ENCODE results near the gene SLC27A4.

SLC27A4 gene

GRCh38 chr9:128383007-128383753, 42.9 kb downstream of the SLC27A4 start:
- DNase-seq (ENCODE audit: low read depth in 1 of 2, low spot score in 1 of 2) = no peak
- H3K4me3 ChIP-seq (replicated peaks; ENCODE audit: insufficient read depth, low read length) = no peak overlapping the region
- H3K27me3 ChIP-seq (ENCODE audit: insufficient read depth, poor library complexity, severe bottlenecking) = no peaks in the 10 kb centered on the region
- no peak overlapping the region for H3K27ac ChIP-seq (replicated peaks)
- TF ChIP-seq CTCF (IDR thresholded peaks at IDR 0.05; ENCODE audit: insufficient read depth, low read length) = no peak
- TF ChIP-seq POLR2AphosphoS5 (IDR thresholded peaks at IDR 0.05; ENCODE audit: low read depth) = no peak

GRCh38 chr9:128383791-128384190, 43.5 kb downstream of the SLC27A4 start:
- no peak for TF ChIP-seq SPI1 (IDR thresholded peaks at IDR 0.05; ENCODE audit: borderline replicate concordance, low read depth)
- no peak for TF ChIP-seq REST (IDR thresholded peaks at IDR 0.05; ENCODE audit: insufficient replicate concordance, low read depth)
- TF ChIP-seq POLR2AphosphoS5 (IDR thresholded peaks at IDR 0.05; ENCODE audit: low read depth) = no peak
- TF ChIP-seq CTCF (IDR thresholded peaks at IDR 0.05; ENCODE audit: insufficient read depth, low read length) = no peak
- TF ChIP-seq GABPA (IDR thresholded peaks at IDR 0.05; ENCODE audit: low read depth) = no peak
- H3K27ac ChIP-seq (replicated peaks) = no peak overlapping the region
- H3K4me3 ChIP-seq (replicated peaks; ENCODE audit: insufficient read depth, low read length) = no peak overlapping the region
- peak in 1 of 2 experiments; percentile 9 for DNase-seq (ENCODE audit: low read depth in 1 of 2, low spot score in 1 of 2)
- H3K27me3 ChIP-seq (ENCODE audit: insufficient read depth, poor library complexity, severe bottlenecking) = no peaks in the 10 kb centered on the region

- no peak overlapping the region for H3K4me3 ChIP-seq (replicated peaks; ENCODE audit: insufficient read depth, low read length)
- H3K27me3 ChIP-seq (ENCODE audit: insufficient read depth, poor library complexity, severe bottlenecking) = no peaks in the 10 kb centered on the region
- no peak for TF ChIP-seq GABPA (IDR thresholded peaks at IDR 0.05; ENCODE audit: low read depth)
- no peak for TF ChIP-seq CTCF (IDR thresholded peaks at IDR 0.05; ENCODE audit: insufficient read depth, low read length)
- no peak for TF ChIP-seq POLR2AphosphoS5 (IDR thresholded peaks at IDR 0.05; ENCODE audit: low read depth)
- TF ChIP-seq SPI1 (IDR thresholded peaks at IDR 0.05; ENCODE audit: borderline replicate concordance, low read depth) = no peak
- TF ChIP-seq REST (IDR thresholded peaks at IDR 0.05; ENCODE audit: insufficient replicate concordance, low read depth) = no peak
- no peak for DNase-seq (ENCODE audit: low read depth in 1 of 2, low spot score in 1 of 2)
- H3K27ac ChIP-seq (replicated peaks) = no peak overlapping the region
Measured at GRCh38 chr9:128384801-128385495, 44.6 kb downstream of the SLC27A4 start.

All from HL-60 (cell line).